HG03095 (cell line): ENCODE measurements around the gene UTP11.
"Not testable (repeated sequence)": the region's sequence is repeated elsewhere in the genome, so short reads cannot be mapped to it uniquely, and the experiment has no call there.

Experiments
- ATAC-seq: cut with Tn5 transposase; IDR thresholded peaks from one replicate; pipeline ENCODE4 v1.9.1; 2021; ENCODE audit warnings: moderate library complexity; ENCODE audit not compliant: unreplicated experiment

UTP11 gene, protein sequence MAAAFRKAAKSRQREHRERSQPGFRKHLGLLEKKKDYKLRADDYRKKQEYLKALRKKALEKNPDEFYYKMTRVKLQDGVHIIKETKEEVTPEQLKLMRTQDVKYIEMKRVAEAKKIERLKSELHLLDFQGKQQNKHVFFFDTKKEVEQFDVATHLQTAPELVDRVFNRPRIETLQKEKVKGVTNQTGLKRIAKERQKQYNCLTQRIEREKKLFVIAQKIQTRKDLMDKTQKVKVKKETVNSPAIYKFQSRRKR

DNA sequence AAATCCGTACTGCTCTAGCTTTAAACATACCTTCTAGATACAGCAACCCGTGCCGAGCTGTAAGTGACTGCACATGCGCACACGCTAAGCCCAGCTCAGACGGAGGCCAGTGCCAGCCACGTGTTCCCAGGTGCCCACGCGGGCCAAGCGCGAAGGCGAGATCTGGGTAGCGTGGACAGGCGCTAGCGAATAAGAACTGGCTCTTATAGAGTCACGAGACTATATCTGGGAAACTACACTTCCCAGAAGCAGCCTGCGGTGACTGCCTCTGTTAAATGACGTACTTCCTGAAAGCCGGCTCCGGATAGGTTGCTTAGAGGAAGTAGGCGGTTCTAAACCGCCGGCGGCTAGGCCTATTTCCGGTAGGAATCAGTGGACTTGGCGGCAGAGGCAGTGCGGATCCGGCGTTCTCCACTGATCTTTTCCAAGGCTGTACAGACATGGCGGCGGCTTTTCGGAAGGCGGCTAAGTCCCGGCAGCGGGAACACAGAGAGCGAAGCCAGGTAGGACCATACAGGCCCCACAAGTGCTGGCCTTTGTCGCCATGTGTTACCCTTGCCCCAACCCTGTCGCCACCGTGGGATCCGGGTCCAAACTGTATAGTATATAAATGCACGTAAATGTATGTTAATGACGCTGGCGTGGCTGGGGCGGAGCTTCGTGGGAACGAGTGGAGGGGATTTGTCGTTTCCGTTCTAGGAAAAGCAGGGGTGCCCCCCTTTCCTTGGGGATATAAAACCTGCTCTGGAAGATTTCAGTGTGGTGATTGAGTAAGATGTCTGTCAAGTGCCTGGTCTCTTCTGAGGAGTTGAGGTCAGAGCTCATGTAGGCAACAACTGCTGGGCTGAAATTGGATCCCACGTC lies at the start of gene UTP11:
Gene UTP11, plus strand, starts transcription at position 372 of the 864 bp plus-strand sequence. Its CDS starts 69 bp downstream, at position 441.
- peak; percentile 90 for ATAC-seq

DNA sequence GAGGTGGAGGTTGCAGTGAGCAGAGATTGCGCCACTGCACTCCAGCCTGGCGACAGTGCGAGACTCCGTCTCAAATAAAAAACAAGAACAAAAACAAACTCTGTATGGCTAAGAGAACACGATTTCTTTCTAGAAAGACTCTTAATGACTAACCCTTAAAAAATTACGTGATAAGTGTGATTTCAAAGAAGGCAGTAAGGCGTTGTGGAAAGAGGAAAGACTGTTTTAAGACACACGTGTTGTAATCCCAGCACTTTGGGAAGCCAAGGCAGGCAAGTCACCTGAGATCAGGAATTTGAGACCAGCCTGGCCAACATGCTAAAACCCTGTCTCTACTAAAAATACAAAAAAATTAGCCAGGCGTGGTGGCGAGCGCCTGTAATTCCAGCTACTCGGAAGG lies 48.4 kb upstream of the UTP11 start:
- ATAC-seq = not testable (repeated sequence)

DNA sequence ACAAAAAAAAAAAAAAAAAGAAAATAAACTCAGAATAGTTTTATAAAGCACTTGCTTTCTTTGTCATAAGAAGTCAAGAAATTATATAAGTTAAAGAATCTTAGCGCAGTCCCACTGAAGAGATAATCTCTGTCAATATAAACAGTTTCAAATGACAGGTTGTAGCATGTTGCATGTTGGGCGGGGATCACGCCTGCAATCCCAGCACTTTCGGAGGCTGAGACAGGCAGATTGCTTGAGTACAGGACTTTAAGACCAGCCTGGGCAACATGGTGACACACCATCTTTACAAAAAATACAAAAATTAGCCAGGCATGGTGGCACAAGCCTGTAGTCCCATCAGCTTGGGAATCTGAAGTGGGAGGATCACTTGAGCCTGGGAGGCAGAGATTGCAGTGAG lies 47.2 kb upstream of the UTP11 start:
- no peak for ATAC-seq

DNA sequence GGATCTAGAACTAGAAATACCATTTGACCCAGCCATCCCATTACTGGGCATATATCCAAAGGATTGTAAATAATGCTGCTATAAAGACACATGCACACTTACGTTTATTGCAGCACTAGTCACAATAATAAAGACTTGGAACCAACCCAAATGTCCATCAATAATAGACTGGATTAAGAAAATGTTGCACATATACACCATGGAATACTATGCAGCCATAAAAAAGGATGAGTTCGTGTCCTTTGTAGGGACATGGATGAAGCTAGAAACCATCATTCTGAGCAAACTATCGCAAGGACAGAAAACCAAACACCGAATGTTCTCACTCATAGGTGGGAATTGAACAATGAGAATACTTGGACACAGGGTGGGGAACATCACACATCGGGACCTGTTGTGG lies 38.9 kb upstream of the UTP11 start:
- not testable (repeated sequence) for ATAC-seq

DNA sequence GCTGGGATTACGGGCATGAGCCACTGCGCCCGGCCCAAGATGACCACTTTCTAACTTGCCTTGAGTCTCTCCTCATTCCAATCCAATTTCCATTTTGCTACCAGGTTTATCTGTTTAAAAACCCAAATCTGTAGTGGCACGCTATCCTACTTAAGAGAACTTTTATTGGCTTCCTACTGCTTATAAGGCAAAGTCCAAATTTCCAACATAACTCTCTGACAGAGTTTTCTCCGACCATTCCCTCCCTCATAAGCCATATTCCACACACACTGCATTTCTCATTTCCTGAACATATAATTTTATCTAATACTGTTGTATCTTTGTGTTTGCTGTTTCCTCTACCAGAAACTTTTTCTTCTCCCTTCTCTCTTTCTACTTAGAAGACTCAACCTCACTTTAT lies 38.0 kb upstream of the UTP11 start:
- ATAC-seq = no peak

DNA sequence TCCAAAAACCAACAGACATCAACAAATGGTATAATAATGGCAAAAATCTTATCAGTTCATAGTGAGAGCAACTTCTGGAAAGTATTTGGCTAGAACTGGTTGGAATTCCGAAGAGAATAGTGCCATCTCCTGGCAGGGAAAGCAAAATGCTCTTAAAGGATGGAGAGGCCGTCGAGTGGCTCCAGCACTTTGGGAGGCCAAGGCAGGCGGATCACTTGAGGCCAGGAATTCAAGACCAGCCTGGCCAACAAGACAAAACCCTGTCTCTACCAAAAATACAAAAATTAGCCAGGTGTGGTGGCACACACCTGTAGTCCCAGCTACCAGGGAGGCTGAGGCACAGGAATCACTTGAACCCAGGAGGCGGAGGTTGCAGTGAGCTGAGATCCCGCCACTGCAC lies 37.5 kb upstream of the UTP11 start:
- not testable (repeated sequence) for ATAC-seq

DNA sequence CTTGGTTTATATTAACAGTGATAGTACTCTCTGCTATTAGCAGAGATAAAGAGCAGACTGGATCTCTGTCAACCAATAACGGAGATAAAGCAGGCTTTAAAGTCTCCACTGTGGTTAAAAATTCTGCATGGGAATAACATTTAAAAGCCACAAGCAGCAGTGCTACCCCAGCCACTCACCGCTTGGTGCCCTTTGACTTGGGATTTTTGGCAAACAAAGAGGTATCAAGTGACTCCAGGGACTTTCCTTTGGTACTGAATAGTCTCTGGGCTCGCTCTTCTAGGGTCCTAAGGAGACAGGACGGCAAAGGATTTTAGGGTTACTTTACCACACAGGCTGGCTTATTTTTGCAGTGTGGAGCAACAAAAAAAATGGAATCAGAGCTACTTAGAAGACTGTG lies 34.0 kb upstream of the UTP11 start:
- no peak for ATAC-seq

DNA sequence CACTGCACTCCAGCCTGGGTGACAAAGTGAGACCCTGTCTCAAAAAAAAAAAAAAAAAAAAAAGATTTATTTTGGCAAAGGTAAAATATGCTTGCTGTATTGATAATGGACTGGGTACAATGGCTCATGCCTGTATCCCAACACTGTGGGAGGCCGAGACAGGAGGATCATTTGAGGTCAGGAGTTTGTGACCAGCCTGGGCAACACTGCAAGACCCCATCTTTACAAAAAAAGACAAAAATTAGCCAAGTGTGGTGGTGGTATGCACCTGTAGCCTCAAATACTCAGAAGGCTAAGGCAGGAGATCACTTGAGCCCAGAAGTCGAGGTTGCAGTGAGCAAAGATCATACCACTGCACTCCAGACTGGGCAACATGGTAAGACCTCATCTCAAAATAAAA lies 29.0 kb upstream of the UTP11 start:
- ATAC-seq = no peak

DNA sequence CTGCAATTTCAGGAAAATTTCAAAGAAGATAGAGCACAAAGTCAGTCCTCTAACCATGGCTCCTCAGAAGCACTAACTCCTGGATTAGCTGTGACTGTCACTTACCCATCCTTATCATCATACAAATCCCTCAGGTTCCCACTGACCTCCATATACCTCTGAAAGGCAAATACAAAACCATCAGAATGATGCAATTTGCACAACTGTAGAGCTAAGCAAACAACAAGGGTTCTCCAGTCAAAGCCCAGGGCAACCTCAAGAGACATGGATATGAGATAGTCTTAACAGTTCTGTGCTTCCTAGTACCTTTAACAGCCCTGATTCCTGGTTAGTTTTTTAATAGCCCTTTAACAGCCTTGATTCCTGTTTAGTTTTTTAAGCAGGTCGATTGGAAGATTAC lies 24.9 kb upstream of the UTP11 start:
- no peak for ATAC-seq

DNA sequence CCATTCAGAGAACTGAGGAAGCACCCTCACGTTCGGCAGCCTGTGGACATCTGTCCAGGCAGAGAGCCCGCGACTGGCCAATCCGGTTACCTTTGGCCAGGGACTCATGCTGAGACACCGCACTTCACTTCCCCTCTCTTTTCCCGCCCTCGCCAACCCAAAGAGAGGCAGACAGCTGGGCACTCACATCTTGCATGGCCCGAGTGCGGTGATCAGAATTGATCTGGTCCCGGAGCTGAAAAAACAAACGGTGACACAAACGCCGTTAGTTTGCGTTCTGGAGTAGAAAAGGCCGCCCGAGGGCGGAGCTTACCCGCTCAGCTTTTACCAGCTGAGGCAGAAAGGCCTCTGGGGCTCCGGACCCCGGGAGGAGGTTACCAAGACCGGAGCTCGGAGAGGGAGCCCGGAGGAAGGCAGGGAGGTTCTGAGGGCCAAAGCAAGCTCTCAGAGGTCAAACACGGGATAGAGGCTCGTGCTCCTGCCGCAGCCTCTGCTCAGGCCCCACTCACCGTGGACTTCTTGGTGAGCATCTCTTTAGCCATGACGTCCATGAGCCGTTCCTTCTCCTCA lies 23.1 kb upstream of the UTP11 start:
- ATAC-seq = peak; percentile 20

DNA sequence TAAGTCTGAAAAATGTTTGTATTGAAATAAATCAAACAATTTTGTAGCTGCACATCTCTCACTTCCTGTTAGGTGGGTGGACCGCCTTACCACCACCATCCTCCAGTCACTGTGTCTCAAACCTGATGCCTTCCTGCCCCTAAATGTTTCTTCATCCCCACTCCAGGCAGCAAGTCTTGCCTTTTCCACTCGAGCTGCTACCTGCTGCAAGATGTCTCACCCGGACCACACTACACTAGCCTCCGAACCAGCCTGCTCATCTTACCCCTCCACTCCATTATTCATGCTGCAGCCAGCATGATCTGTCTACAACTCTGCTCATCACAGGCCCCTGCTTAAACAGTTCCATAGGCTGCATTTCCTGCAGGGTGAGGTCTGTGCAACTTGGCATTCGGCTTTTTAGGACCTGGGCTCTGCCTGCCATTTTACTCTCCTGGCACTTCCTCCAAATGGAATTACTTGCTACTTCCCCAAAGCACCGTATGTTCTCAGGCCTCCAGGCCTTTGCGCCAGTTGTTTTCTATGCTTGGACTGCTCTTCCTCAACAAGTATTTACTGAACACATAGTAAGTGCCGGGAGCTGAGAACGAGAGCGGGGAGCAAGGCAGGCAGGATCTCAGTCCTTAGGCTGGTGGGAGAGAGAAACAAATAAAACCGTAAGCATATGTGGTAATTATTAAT lies 17.5 kb upstream of the UTP11 start:
- no peak for ATAC-seq

DNA sequence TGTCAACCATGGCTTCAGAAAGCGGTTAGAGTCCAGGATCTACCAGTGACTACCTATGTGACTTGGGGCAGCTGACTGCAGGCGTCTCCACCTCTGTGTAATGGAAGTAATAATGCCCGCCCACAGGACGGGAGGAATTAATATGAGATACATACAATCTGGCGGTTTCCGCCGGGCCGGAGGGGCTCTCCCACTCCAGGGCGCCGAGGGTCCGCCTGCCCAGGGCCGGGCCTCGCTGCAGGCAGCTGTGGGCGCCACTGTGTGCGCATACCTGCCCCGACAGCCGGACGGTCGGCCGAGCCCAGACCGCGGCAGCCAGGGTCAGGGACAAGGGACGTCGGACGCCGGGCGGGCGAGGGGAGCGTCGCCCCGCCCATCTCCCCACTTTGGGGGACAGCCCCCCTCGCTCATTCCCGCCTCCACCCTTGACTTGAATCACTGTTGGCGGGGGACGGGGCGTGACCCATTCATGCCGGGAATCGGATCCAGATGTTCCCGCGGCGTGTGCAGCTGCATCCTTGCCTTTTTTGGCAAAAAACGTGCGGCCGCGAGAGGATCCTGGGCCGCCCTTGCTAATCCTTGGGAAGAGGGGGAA lies 16.7 kb upstream of the UTP11 start:
- ATAC-seq = no peak

DNA sequence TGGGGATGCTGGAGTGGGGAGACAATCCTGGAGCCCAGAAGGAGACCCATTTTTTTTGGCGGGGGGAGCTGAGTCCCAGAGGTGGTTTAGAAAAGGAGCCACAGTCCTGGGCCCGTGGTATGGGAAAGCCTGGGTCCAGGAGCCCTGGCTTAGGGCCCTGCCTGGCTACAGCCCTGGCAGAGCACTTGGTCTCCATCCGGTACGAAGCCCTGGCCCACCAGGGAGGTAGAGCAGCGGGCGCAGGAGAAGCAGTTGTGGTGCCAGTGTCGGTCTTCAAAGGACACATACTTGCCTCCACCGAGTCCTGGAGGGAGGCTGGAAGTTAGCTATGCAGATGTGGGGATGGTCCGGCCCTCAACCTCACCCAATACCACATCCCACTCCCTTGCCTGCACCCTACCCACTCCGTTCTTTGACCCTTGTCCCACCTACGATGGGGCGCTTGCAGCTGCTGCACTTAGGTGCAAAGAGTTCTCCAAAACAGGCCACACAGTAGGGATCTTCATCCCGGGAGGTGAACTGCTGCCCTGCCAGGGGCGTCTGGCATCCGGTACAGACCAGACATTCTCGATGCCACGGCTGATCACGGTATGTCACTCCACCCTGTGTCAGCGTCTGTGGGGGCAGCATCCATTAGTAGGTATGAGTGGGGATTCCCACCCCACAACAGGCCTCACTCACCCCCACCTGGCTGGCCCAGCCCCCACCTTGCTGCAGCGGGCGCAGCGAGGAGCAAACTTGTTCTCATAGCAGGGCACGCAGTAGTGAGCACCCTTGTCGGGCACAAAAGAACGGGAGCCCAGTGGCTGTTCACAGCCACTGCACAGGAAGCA lies 15.1 kb upstream of the UTP11 start:
- no peak for ATAC-seq

DNA sequence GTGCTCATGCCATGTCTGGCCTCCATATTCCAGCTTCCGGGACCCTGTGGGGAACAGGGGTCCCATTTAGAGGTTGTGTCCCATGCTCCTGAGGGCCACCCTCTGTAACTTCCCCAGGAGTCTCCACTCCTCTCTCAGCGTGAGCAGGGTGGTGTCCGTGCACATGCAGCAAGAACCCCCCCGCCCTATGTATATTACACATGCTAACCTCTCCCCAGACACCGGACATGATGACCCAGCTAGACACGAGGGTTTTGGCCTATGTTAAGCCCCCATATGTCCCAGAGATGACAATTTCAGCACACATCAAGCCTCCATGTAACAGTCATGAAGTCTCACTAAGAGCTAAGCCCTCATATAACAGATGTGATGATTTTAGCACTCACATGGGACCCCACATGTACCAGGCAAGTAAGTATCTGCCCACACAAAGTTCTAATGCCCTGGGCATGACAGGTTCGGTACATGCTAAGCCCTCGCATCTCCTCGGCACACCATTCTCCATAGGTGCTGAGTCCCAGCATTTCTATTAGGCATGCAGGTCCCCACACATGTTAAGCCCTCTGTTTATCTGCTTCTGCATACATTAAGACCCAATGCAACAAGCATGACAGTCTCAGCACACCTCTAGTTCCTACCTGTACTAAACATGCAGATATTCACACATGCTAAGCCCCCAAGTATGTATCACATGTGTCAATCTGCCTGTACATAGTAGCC lies 14.3 kb upstream of the UTP11 start:
- ATAC-seq = no peak

DNA sequence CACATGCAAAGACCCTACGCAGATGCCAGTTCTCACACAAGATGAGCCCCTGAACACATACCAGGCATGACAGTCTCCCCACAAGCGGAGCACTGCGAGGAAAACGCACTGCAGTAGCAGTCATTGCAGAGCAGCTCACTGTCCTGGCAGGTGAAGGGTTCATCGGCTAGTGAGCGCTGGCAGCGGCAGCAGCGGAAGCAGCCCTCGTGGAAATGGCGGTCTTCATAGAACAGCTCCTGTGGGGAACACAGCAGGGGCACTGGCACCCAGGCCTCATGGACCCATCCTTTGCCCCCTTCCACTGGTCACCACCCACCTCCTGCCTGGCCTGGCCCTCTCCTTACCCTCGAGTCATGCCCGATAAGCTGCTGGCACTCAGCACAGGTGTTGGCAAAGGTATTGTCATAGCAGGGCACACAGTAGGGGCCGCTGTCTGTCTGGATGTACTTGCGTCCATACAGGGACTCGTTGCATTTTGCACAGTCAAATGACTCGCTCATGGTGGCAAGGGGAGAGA lies 13.6 kb upstream of the UTP11 start:
- ATAC-seq = no peak

DNA sequence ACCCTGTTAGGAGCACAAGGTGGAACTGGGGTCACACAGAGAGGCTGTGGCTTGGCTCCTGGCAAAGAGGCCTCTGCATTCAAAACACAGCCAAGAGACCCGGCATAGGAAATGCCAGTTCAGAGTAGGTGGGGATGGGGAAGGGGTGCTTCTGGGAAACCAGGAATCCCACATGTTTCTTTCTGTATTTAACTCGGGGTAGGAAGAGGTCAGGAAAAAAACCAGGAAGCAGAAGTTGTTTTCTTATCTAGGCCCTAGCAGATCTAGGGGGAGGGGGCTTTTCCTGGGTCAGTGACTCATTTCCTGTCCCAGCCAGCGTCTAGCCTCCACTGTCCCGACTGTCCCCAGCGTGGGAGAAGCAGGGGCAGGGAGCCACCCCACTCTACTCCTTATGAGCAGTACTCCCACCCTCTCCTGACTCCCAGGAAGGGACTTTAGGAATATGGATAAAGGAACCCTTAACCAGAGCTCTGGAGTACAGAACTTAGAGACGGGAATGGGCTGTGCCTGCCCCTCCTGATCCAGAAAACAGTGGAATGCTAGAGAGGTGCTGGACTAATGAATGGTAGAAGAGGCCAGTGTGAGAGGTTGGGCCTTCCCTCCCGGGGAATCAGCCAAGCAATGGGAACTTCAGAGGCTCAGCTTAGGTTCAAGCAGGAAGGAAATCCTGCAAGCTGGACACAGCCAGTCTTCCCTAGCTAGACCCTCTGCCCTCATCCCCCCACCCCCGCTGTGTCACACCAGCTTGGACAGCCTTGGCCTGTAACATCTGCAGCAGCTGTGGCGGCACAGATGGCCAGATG lies 12.9 kb upstream of the UTP11 start:
- ATAC-seq = no peak

DNA sequence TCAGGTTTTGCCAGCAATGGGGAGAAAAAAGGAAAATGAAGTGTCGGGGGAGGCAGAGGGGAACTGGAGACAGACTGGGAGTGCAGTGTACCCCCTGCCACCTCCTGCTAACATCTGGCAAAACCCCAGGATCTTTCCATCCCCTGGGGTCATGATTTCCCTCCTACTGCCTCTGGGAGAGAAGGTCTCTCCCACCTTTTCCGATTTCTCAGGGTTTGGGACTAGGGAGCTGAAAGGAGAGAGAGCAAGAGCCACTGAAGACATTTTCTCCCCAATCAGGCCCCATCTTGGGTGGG lies 12.4 kb upstream of the UTP11 start:
- no peak for ATAC-seq

DNA sequence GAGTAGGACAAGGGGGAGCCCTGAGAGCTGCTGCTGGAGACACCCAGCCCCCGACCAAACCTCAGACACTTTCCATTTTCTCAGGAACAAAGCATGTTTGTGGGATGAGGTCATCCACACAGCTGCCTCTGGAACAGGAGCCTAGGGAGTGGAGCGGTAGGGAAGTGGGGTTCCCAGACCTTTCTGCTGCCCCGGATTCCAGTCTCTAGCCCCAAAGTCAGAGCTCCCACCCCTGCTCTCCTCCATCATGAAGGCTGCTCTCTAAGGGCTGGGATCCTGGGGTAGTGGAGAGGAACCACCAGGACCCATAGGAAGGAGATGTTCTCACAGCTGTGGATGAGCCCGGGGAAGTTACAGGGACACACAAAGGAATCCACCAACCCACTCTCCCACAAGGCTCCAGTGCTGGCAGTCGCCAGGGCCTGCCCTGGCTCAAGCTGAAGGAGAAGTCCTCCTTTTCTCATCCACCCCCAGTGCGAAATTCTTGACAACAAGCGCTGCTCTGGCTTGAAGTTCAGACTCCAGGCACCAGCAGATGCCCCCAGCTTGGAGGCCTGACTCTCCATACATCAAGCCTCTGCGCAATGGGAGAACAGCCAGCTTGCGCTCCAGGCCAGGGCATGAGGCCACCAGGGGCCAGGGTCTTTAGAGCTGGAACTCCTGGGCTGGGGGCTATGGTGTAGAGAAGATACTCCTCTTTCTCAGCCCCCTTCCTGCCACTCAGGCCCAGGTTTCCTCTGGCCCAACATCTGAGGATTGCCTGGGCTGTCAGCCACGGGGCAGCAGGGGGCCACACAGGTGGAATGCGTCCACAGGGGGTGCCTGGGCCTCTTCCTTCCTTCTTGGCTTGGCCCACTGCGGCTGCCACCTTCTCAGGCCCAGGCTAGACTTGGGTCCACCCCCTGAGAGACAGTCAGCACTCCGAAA lies 11.7 kb upstream of the UTP11 start:
- ATAC-seq = no peak
